GOT3 (cell line): ENCODE measurements around the gene CFP.

Source experiments
- DNase-seq: peaks from one replicate; lab custom pipeline; 2025; ENCODE audit warnings: mixed read lengths; lab: John Stamatoyannopoulos, UW

Gene CFP

GRCh38 chrX:47574076-47574546, 55.6 kb downstream of the CFP start:
- DNase-seq, result no peak

GRCh38 chrX:47573341-47574075, 56.2 kb downstream of the CFP start:
- DNase-seq, result no peak
